ENCODE measurements around the gene RASA1.
"Not testable (repeated sequence)": the region's sequence is repeated elsewhere in the genome, so short reads cannot be mapped to it uniquely, and the experiment has no call there.

Gene RASA1

GRCh38 chr5:87287266-87287665, 19.6 kb downstream of the RASA1 start:
- H3K4me1 ChIP-seq (ENCODE audit: control insufficient read depth, insufficient read depth, low read length); H3K4me3 ChIP-seq (ENCODE audit: low read length); H3K9me3 ChIP-seq (ENCODE audit: control insufficient read depth, low read length); H3K27me3 ChIP-seq (replicated peaks; ENCODE audit: control insufficient read depth, insufficient read depth, low read length); DNase-seq (ENCODE audit: low read depth); H3K9ac ChIP-seq (ENCODE audit: low read length): not testable (repeated sequence)
- H3K36me3 ChIP-seq (ENCODE audit: control insufficient read depth, insufficient read depth, low read length, severe bottlenecking), result peaks cover 29% of the 10 kb centered on the region

GRCh38 chr5:87298692-87299362, 31.1 kb downstream of the RASA1 start:
- Histone ChIP-seq H3K9me3 (ENCODE audit: control insufficient read depth, low read length) (no peaks in the 10 kb centered on the region), H3K4me3 (ENCODE audit: low read length) (no peak overlapping the region), H3K36me3 (ENCODE audit: control insufficient read depth, insufficient read depth, low read length, severe bottlenecking) (no peaks in the 10 kb centered on the region), H3K9ac (ENCODE audit: low read length) (no peak overlapping the region), H3K4me1 (ENCODE audit: control insufficient read depth, insufficient read depth, low read length) (peaks cover 50% of the 10 kb centered on the region), H3K27me3 (replicated peaks; ENCODE audit: control insufficient read depth, insufficient read depth, low read length) (no peaks in the 10 kb centered on the region)
- DNase-seq (ENCODE audit: low read depth), result no peak

- no peak overlapping the region for H3K4me3 ChIP-seq (ENCODE audit: low read length)
- H3K9ac ChIP-seq (ENCODE audit: low read length), result no peak overlapping the region
- DNase-seq (ENCODE audit: low read depth), result no peak
- no peaks in the 10 kb centered on the region for H3K27me3 ChIP-seq (replicated peaks; ENCODE audit: control insufficient read depth, insufficient read depth, low read length)
- no peaks in the 10 kb centered on the region for H3K9me3 ChIP-seq (ENCODE audit: control insufficient read depth, low read length)
- peaks cover 50% of the 10 kb centered on the region for H3K4me1 ChIP-seq (ENCODE audit: control insufficient read depth, insufficient read depth, low read length)
- peaks cover 11% of the 10 kb centered on the region for H3K36me3 ChIP-seq (ENCODE audit: control insufficient read depth, insufficient read depth, low read length, severe bottlenecking)
These were observed 32.5 kb downstream of the RASA1 start for GRCh38 chr5:87300176-87300575.

- peaks cover 50% of the 10 kb centered on the region for H3K4me1 ChIP-seq (ENCODE audit: control insufficient read depth, insufficient read depth, low read length)
- no peak overlapping the region for H3K4me3 ChIP-seq (ENCODE audit: low read length)
- H3K9ac ChIP-seq (ENCODE audit: low read length), result no peak overlapping the region
- DNase-seq (ENCODE audit: low read depth), result peak; percentile 89
- H3K27me3 ChIP-seq (replicated peaks; ENCODE audit: control insufficient read depth, insufficient read depth, low read length), result no peaks in the 10 kb centered on the region
- H3K36me3 ChIP-seq (ENCODE audit: control insufficient read depth, insufficient read depth, low read length, severe bottlenecking), result peaks cover 17% of the 10 kb centered on the region
- H3K9me3 ChIP-seq (ENCODE audit: control insufficient read depth, low read length), result no peaks in the 10 kb centered on the region
These were observed 33.1 kb downstream of the RASA1 start for GRCh38 chr5:87300744-87301143.

- Histone ChIP-seq H3K27me3 (replicated peaks; ENCODE audit: control insufficient read depth, insufficient read depth, low read length) (no peaks in the 10 kb centered on the region), H3K4me1 (ENCODE audit: control insufficient read depth, insufficient read depth, low read length) (peaks cover 42% of the 10 kb centered on the region), H3K9ac (ENCODE audit: low read length) (no peak overlapping the region), H3K36me3 (ENCODE audit: control insufficient read depth, insufficient read depth, low read length, severe bottlenecking) (peaks cover 24% of the 10 kb centered on the region), H3K9me3 (ENCODE audit: control insufficient read depth, low read length) (no peaks in the 10 kb centered on the region), H3K4me3 (ENCODE audit: low read length) (no peak overlapping the region)
- DNase-seq (ENCODE audit: low read depth), result peak; percentile 46
These were observed 34.4 kb downstream of the RASA1 start for GRCh38 chr5:87302061-87302460.

GRCh38 chr5:87303324-87303723, 35.6 kb downstream of the RASA1 start:
- DNase-seq (ENCODE audit: low read depth), result no peak
- Histone ChIP-seq H3K4me1 (ENCODE audit: control insufficient read depth, insufficient read depth, low read length) (peaks cover 29% of the 10 kb centered on the region), H3K9ac (ENCODE audit: low read length) (no peak overlapping the region), H3K4me3 (ENCODE audit: low read length) (no peak overlapping the region), H3K36me3 (ENCODE audit: control insufficient read depth, insufficient read depth, low read length, severe bottlenecking) (peaks cover 24% of the 10 kb centered on the region), H3K9me3 (ENCODE audit: control insufficient read depth, low read length) (no peaks in the 10 kb centered on the region), H3K27me3 (replicated peaks; ENCODE audit: control insufficient read depth, insufficient read depth, low read length) (no peaks in the 10 kb centered on the region)

DNA sequence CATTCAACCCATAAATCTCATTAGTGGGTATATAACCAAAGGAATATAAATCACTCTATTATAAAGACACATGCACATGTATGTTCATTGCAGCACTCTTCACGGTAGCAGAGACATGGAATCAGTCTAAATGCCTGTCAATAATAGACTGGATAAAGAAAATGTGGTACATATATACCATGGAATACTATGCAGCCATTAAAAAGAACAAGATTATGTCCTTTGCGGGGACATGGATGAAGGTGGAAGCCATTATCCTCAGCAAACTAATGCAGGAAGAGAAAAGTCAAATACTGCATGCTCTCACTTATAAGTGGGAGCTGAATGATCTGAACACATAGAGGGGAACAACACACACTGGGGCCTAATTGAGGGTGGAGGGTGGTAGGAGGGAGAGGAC, 38.4 kb downstream of the RASA1 start:
- H3K4me3 ChIP-seq (ENCODE audit: low read length); H3K27me3 ChIP-seq (replicated peaks; ENCODE audit: control insufficient read depth, insufficient read depth, low read length); DNase-seq (ENCODE audit: low read depth); H3K9me3 ChIP-seq (ENCODE audit: control insufficient read depth, low read length); H3K9ac ChIP-seq (ENCODE audit: low read length): not testable (repeated sequence)
- peaks cover 24% of the 10 kb centered on the region for H3K36me3 ChIP-seq (ENCODE audit: control insufficient read depth, insufficient read depth, low read length, severe bottlenecking)
- peaks cover 11% of the 10 kb centered on the region for H3K4me1 ChIP-seq (ENCODE audit: control insufficient read depth, insufficient read depth, low read length)

DNA sequence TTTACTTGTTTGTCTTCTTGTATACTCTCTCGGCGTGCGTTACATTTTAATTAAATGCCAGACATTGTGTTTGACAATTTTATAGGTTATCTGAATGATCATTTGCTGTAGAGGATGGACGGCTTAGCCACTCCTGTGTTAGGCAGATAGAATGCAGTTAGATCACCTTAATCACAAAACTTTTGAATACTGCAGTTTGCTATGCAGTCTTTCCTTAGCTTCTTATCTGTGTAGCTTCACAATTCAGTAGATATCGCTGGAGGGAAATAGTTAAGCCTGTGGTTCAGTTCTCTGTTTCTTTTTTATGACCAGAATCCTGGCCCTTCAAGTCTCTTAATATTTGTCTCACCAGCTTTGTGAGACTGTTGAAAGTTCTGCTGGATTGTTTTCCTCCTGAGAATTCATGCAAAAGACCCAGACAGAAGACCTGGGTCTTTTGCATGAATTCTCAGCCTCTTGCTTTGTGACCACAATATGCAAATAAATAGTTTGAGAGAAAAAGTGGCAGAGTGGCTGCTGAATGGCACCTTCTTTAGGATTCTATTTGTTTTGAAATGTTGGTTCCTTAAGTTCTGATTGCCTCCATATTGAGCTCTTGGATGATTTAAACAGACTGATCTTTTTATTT, 40.2 kb downstream of the RASA1 start:
- no peak for DNase-seq (ENCODE audit: low read depth)
- Histone ChIP-seq H3K4me3 (ENCODE audit: low read length) (no peak overlapping the region), H3K9me3 (ENCODE audit: control insufficient read depth, low read length) (no peaks in the 10 kb centered on the region), H3K36me3 (ENCODE audit: control insufficient read depth, insufficient read depth, low read length, severe bottlenecking) (peaks cover 24% of the 10 kb centered on the region), H3K27me3 (replicated peaks; ENCODE audit: control insufficient read depth, insufficient read depth, low read length) (no peaks in the 10 kb centered on the region), H3K9ac (ENCODE audit: low read length) (no peak overlapping the region), H3K4me1 (ENCODE audit: control insufficient read depth, insufficient read depth, low read length) (no peaks in the 10 kb centered on the region)

DNA sequence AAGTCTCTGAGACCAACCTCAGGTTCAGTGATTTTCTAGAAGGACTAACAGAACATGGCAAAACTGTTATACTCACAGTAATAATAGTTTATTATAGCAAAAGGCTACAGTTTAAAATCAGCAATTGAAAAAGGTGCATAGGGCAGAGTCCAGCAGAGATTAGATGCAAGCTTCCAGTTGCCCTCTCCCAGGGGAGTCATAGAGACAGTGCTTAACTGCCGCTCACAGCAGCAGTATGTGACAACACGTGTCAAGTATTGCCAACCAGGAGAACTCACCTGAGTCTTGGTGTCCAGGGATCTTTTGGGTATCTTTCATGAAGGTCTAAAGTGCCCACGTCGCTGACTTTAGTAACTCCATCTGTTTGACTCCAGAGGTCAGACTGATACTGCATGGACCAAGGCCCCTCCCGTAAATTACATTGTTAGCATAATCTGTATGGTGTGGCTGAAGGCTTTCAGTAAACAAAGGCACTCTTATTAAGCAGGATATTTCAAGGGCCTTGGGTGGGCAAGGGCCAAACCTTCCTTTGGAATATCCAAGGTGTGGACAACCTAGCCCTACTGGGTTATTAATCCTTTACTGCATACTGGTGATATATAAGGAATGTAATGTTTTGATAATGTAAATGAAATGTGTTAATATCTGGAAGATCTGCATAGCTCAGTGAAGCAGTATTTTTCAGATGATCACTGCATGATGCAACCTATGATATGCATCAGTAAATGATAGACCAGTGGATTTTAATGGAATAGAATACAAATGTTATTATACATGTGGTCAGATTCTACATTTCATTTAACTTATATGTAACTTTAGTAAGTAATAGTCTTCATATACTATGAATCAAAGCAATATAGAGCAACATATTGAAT, 44.0 kb downstream of the RASA1 start:
- no peaks in the 10 kb centered on the region for H3K4me1 ChIP-seq (ENCODE audit: control insufficient read depth, insufficient read depth, low read length)
- no peak overlapping the region for H3K9ac ChIP-seq (ENCODE audit: low read length)
- H3K36me3 ChIP-seq (ENCODE audit: control insufficient read depth, insufficient read depth, low read length, severe bottlenecking), result no peaks in the 10 kb centered on the region
- H3K9me3 ChIP-seq (ENCODE audit: control insufficient read depth, low read length), result no peaks in the 10 kb centered on the region
- DNase-seq (ENCODE audit: low read depth), result no peak
- no peaks in the 10 kb centered on the region for H3K27me3 ChIP-seq (replicated peaks; ENCODE audit: control insufficient read depth, insufficient read depth, low read length)
- no peak overlapping the region for H3K4me3 ChIP-seq (ENCODE audit: low read length)

DNA sequence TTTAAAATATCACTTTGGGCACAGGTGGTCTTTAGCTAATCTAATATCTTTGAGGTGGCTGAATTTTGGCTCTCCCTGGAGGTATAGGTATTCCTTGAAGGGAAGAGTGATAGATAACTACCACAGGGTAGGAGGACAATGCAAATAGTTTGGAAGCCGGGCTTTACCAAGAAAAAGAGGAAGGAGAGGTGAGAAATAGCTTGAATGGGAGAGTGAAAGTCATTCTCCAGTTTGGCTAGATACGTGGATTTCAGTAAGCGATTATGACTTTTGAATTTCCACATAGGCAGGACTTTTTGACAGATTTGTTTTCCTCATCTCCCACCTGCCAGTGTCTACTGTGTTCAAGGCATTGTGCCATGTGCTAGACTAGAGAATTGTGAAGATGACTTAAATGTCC, 45.5 kb downstream of the RASA1 start:
- H3K27me3 ChIP-seq (replicated peaks; ENCODE audit: control insufficient read depth, insufficient read depth, low read length), result no peaks in the 10 kb centered on the region
- H3K4me3 ChIP-seq (ENCODE audit: low read length), result no peak overlapping the region
- H3K4me1 ChIP-seq (ENCODE audit: control insufficient read depth, insufficient read depth, low read length), result no peaks in the 10 kb centered on the region
- no peaks in the 10 kb centered on the region for H3K36me3 ChIP-seq (ENCODE audit: control insufficient read depth, insufficient read depth, low read length, severe bottlenecking)
- H3K9ac ChIP-seq (ENCODE audit: low read length), result no peak overlapping the region
- no peaks in the 10 kb centered on the region for H3K9me3 ChIP-seq (ENCODE audit: control insufficient read depth, low read length)
- DNase-seq (ENCODE audit: low read depth), result no peak

GRCh38 chr5:87319469-87319868, 51.8 kb downstream of the RASA1 start:
- H3K4me1 ChIP-seq (ENCODE audit: control insufficient read depth, insufficient read depth, low read length), result no peaks in the 10 kb centered on the region
- no peaks in the 10 kb centered on the region for H3K27me3 ChIP-seq (replicated peaks; ENCODE audit: control insufficient read depth, insufficient read depth, low read length)
- H3K9ac ChIP-seq (ENCODE audit: low read length), result no peak overlapping the region
- H3K36me3 ChIP-seq (ENCODE audit: control insufficient read depth, insufficient read depth, low read length, severe bottlenecking), result no peaks in the 10 kb centered on the region
- no peaks in the 10 kb centered on the region for H3K9me3 ChIP-seq (ENCODE audit: control insufficient read depth, low read length)
- H3K4me3 ChIP-seq (ENCODE audit: low read length), result no peak overlapping the region
- DNase-seq (ENCODE audit: low read depth), result no peak
